OCI-LY1 (cell line): ENCODE measurements around the gene CCNY.

Source experiments
- CTCF ChIP-seq: fragments of 200-600 bp; sonication (generic), shearing (Covaris generic); IDR thresholded peaks from 2 replicates; pipeline ENCODE4 v1.5.1; 2017; ENCODE audit warnings: mild to moderate bottlenecking, antibody characterized with exemption, low read length, moderate library complexity, mixed read lengths
- EZH2 ChIP-seq: fragments of 200-600 bp; sonication (generic), shearing (Covaris generic); IDR thresholded peaks from 2 replicates; pipeline ENCODE4 v1.8.0; 2017; ENCODE audit warnings: borderline replicate concordance, mixed run types, mild to moderate bottlenecking, antibody characterized with exemption, low read length, moderate library complexity, mixed read lengths

DNA sequence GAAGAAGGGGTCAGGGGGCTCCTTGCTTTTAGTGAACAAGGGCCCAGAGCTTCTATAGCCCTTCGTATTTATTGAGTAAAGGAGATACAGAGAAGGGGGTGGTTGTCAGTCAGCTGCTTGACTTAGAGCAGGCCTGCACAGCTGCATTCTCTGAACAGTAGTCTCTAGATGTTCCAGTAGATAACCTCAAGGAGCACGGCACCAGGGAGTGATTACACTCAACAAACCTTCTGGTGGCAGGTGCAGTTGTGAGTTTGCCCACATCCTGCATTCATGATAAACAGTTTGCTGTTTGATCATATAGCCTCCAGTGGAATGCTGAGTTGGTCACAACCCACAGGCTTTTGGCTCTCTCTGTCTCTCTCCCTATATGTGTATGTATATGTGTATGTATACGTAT, 198.8 kb downstream of the CCNY start:
- no peak for TF ChIP-seq CTCF
- TF ChIP-seq EZH2, result no peak
